Measurements from ENCODE around the gene COG5.

Gene COG5

DNA sequence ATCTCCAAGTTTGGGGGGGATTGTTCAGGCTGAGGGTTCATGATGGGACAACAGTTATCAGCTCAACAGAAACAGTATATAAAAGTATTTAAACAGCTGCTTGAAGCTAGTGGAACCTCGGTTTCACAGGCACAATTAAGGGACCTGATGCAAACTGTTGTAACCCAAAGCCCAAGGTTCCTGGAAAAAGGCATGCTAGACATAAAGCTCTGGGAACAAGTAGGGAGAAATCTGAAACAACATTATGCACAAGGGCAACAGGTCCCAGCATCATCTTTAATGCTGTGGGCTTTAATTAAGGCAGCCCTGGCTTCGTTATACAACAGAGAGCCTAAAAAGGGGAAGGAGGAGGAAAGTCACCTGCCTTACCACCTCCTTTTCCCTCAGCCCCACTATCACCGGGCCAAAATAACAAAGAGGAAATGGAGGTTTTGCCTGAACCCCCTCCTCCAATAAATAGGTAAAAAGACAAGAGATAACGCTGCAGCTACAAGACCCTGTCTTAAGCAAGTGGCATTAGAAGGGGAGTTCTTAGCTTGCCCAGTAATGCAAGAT lies 177.1 kb downstream of the COG5 start:
- H3K36me3 ChIP-seq (ENCODE audit: insufficient read depth, insufficient read length, low read length) = no peaks in the 10 kb centered on the region
- DNase-seq (ENCODE audit: low read depth, low spot score) = no peak
- H3K4me1 ChIP-seq (ENCODE audit: insufficient read depth, insufficient read length) = no peaks in the 10 kb centered on the region
- H3K4me3 ChIP-seq (ENCODE audit: insufficient read length, low read depth) = no peak overlapping the region
- H3K27me3 ChIP-seq (ENCODE audit: insufficient read depth, insufficient read length) = no peaks in the 10 kb centered on the region
- no peak overlapping the region for H3K9ac ChIP-seq (ENCODE audit: insufficient read length, low read depth)
- H3K9me3 ChIP-seq (ENCODE audit: insufficient read depth, low read length) = no peaks in the 10 kb centered on the region; the same call in 1 of the 2 replicates
- no peak for TF ChIP-seq YY1 (IDR thresholded peaks at IDR 0.05; ENCODE audit: insufficient read depth, insufficient read length)
- no peak for TF ChIP-seq ZNF274 (IDR thresholded peaks at IDR 0.05; ENCODE audit: low read depth, low read length)
- TF ChIP-seq SUZ12 (IDR thresholded peaks at IDR 0.05; ENCODE audit: extremely low read depth, insufficient read depth, insufficient read length) = no peak

GRCh38 chr7:107384025-107384424 lies 179.7 kb downstream of the COG5 start:
- TF ChIP-seq ZNF274 (IDR thresholded peaks at IDR 0.05; ENCODE audit: low read depth, low read length) (no peak), YY1 (IDR thresholded peaks at IDR 0.05; ENCODE audit: insufficient read depth, insufficient read length) (no peak), SUZ12 (IDR thresholded peaks at IDR 0.05; ENCODE audit: extremely low read depth, insufficient read depth, insufficient read length) (no peak)
- no peak overlapping the region for H3K9ac ChIP-seq (ENCODE audit: insufficient read length, low read depth)
- H3K4me3 ChIP-seq (ENCODE audit: insufficient read length, low read depth) = no peak overlapping the region
- DNase-seq (ENCODE audit: low read depth, low spot score) = no peak
- H3K27me3 ChIP-seq (ENCODE audit: insufficient read depth, insufficient read length) = no peaks in the 10 kb centered on the region
- no peaks in the 10 kb centered on the region; the same call in 1 of the 2 replicates for H3K9me3 ChIP-seq (ENCODE audit: insufficient read depth, low read length)
- no peaks in the 10 kb centered on the region for H3K4me1 ChIP-seq (ENCODE audit: insufficient read depth, insufficient read length)
- H3K36me3 ChIP-seq (ENCODE audit: insufficient read depth, insufficient read length, low read length) = no peaks in the 10 kb centered on the region

GRCh38 chr7:107383203-107383602 lies 180.5 kb downstream of the COG5 start:
- Histone ChIP-seq H3K9ac (ENCODE audit: insufficient read length, low read depth) (no peak overlapping the region), H3K9me3 (ENCODE audit: insufficient read depth, low read length) (no peaks in the 10 kb centered on the region; the same call in 1 of the 2 replicates), H3K4me1 (ENCODE audit: insufficient read depth, insufficient read length) (no peaks in the 10 kb centered on the region), H3K4me3 (ENCODE audit: insufficient read length, low read depth) (no peak overlapping the region), H3K27me3 (ENCODE audit: insufficient read depth, insufficient read length) (no peaks in the 10 kb centered on the region), H3K36me3 (ENCODE audit: insufficient read depth, insufficient read length, low read length) (no peaks in the 10 kb centered on the region)
- no peak for DNase-seq (ENCODE audit: low read depth, low spot score)
- no peak for TF ChIP-seq ZNF274 (IDR thresholded peaks at IDR 0.05; ENCODE audit: low read depth, low read length)
- no peak for TF ChIP-seq SUZ12 (IDR thresholded peaks at IDR 0.05; ENCODE audit: extremely low read depth, insufficient read depth, insufficient read length)
- TF ChIP-seq YY1 (IDR thresholded peaks at IDR 0.05; ENCODE audit: insufficient read depth, insufficient read length) = no peak

DNA sequence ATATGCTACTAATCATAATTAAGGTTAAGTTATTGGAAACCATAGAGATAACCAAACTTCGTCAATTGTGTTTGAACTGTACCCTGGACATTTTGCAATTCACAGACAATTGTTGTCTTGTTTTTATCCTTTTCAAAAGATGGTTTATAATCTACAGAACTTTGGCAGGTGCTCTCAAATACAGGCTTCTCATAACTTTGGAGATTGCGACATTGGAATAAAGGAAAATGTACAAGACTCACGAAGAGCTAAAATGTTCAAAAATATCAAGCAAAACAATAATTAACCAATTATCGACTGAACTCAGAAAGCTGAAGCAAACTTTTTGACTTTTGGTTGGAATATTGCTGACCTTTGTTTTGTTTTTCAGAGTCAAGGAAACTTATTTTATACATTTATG lies 182.3 kb downstream of the COG5 start:
- H3K27me3 ChIP-seq (ENCODE audit: insufficient read depth, insufficient read length) = no peaks in the 10 kb centered on the region
- no peaks in the 10 kb centered on the region; the same call in 1 of the 2 replicates for H3K9me3 ChIP-seq (ENCODE audit: insufficient read depth, low read length)
- no peak for TF ChIP-seq YY1 (IDR thresholded peaks at IDR 0.05; ENCODE audit: insufficient read depth, insufficient read length)
- no peak for TF ChIP-seq ZNF274 (IDR thresholded peaks at IDR 0.05; ENCODE audit: low read depth, low read length)
- TF ChIP-seq SUZ12 (IDR thresholded peaks at IDR 0.05; ENCODE audit: extremely low read depth, insufficient read depth, insufficient read length) = no peak
- no peaks in the 10 kb centered on the region for H3K36me3 ChIP-seq (ENCODE audit: insufficient read depth, insufficient read length, low read length)
- no peak for DNase-seq (ENCODE audit: low read depth, low spot score)
- no peaks in the 10 kb centered on the region for H3K4me1 ChIP-seq (ENCODE audit: insufficient read depth, insufficient read length)
- no peak overlapping the region for H3K4me3 ChIP-seq (ENCODE audit: insufficient read length, low read depth)
- no peak overlapping the region for H3K9ac ChIP-seq (ENCODE audit: insufficient read length, low read depth)

- Histone ChIP-seq H3K27me3 (ENCODE audit: insufficient read depth, insufficient read length) (no peaks in the 10 kb centered on the region), H3K4me1 (ENCODE audit: insufficient read depth, insufficient read length) (no peaks in the 10 kb centered on the region), H3K9ac (ENCODE audit: insufficient read length, low read depth) (no peak overlapping the region), H3K9me3 (ENCODE audit: insufficient read depth, low read length) (no peaks in the 10 kb centered on the region), H3K4me3 (ENCODE audit: insufficient read length, low read depth) (no peak overlapping the region), H3K36me3 (ENCODE audit: insufficient read depth, insufficient read length, low read length) (no peaks in the 10 kb centered on the region)
- TF ChIP-seq YY1 (IDR thresholded peaks at IDR 0.05; ENCODE audit: insufficient read depth, insufficient read length) (no peak), ZNF274 (IDR thresholded peaks at IDR 0.05; ENCODE audit: low read depth, low read length) (no peak), SUZ12 (IDR thresholded peaks at IDR 0.05; ENCODE audit: extremely low read depth, insufficient read depth, insufficient read length) (no peak)
- no peak for DNase-seq (ENCODE audit: low read depth, low spot score)
These were observed 190.4 kb downstream of the COG5 start for GRCh38 chr7:107373354-107373753.

- H3K36me3 ChIP-seq (ENCODE audit: insufficient read depth, insufficient read length, low read length) = no peaks in the 10 kb centered on the region
- no peak overlapping the region for H3K4me3 ChIP-seq (ENCODE audit: insufficient read length, low read depth)
- no peaks in the 10 kb centered on the region for H3K27me3 ChIP-seq (ENCODE audit: insufficient read depth, insufficient read length)
- no peaks in the 10 kb centered on the region for H3K9me3 ChIP-seq (ENCODE audit: insufficient read depth, low read length)
- no peak overlapping the region for H3K9ac ChIP-seq (ENCODE audit: insufficient read length, low read depth)
- no peak for DNase-seq (ENCODE audit: low read depth, low spot score)
- no peaks in the 10 kb centered on the region for H3K4me1 ChIP-seq (ENCODE audit: insufficient read depth, insufficient read length)
- TF ChIP-seq YY1 (IDR thresholded peaks at IDR 0.05; ENCODE audit: insufficient read depth, insufficient read length) = no peak
- no peak for TF ChIP-seq SUZ12 (IDR thresholded peaks at IDR 0.05; ENCODE audit: extremely low read depth, insufficient read depth, insufficient read length)
- no peak for TF ChIP-seq ZNF274 (IDR thresholded peaks at IDR 0.05; ENCODE audit: low read depth, low read length)
These were observed 191.4 kb downstream of the COG5 start for GRCh38 chr7:107372298-107372697.

DNA sequence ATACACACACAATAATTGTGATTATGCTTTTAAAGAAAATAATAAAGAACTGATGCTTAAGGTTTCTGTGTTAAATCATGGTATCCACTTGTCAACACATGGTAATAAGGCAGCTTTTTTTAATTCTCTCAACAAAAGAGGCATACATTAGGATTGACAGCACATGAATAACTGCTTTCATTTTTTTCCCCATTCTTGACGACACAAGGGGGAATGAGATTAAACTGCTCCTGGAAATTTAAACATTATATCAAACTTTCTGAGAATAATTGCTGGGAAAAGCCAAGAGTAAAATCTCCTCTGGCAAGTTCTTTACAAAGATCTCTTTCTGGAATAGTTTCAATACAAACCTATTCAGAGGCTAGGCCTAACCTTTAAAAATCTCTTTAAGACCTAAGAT lies 192.9 kb downstream of the COG5 start:
- Histone ChIP-seq H3K4me1 (ENCODE audit: insufficient read depth, insufficient read length) (no peaks in the 10 kb centered on the region), H3K4me3 (ENCODE audit: insufficient read length, low read depth) (no peak overlapping the region), H3K9ac (ENCODE audit: insufficient read length, low read depth) (no peak overlapping the region), H3K36me3 (ENCODE audit: insufficient read depth, insufficient read length, low read length) (no peaks in the 10 kb centered on the region), H3K9me3 (ENCODE audit: insufficient read depth, low read length) (no peaks in the 10 kb centered on the region), H3K27me3 (ENCODE audit: insufficient read depth, insufficient read length) (no peaks in the 10 kb centered on the region)
- no peak for TF ChIP-seq SUZ12 (IDR thresholded peaks at IDR 0.05; ENCODE audit: extremely low read depth, insufficient read depth, insufficient read length)
- no peak for TF ChIP-seq YY1 (IDR thresholded peaks at IDR 0.05; ENCODE audit: insufficient read depth, insufficient read length)
- TF ChIP-seq ZNF274 (IDR thresholded peaks at IDR 0.05; ENCODE audit: low read depth, low read length) = no peak
- DNase-seq (ENCODE audit: low read depth, low spot score) = no peak

Measured in NT2/D1 (cell line).